Breast epithelium (tissue), 4 donors: Measurements from ENCODE around the gene IHH. TPM values are rescaled to one million over a fixed set of nuclear protein-coding genes. Genes with fewer than 3 reads are reported as not detected.
A peak's percentile ranks its signal among the peaks of the same experiment; 100 is the strongest.

Source experiments
- DNase-seq, 2 donors: peaks; one replicate each; pipeline ENCODE4 v3.0.0-alpha.2; 2019; ENCODE audit warnings: low spot score in 2 of 2
- H3K27ac ChIP-seq, 2 donors: fragments of 200-600 bp; sonication (generic) in 1 of 2; one replicate each; pipeline ENCODE4 v1.5.1; 2016 to 2019; ENCODE audit warnings: mild to moderate bottlenecking in 1 of 2
- H3K27me3 ChIP-seq, 2 donors: fragments of 200-600 bp; sonication (generic) in 1 of 2; one replicate each; pipeline versions ENCODE4 v1.5.1 to v1.6.0; 2017 to 2019; ENCODE audit warnings: control low read depth in 1 of 2, mild to moderate bottlenecking in 1 of 2
- H3K36me3 ChIP-seq: fragments of 200-600 bp; one replicate; pipeline ENCODE4 v1.5.1; 2019
- H3K4me1 ChIP-seq, 2 donors: fragments of 200-600 bp; sonication (generic); one replicate each; pipeline ENCODE4 v1.5.1; 2016 to 2019; ENCODE audit warnings: control low read depth in 1 of 2
- H3K4me3 ChIP-seq, 3 donors: fragments of 200-600 bp; sonication (generic); 1 replicate in 2 of 3; 2 replicates in 1 of 3; pipeline ENCODE4 v1.5.1; 2016 to 2019; ENCODE audit warnings: mild to moderate bottlenecking in 3 of 3, moderate library complexity in 2 of 3
- H3K9me3 ChIP-seq, 2 donors: fragments of 200-600 bp; sonication (generic) in 1 of 2; one replicate each; pipeline ENCODE4 v1.5.1; 2016 to 2019; ENCODE audit warnings: control low read depth in 1 of 2
- POLR2A ChIP-seq: fragments of 450-650 bp; IDR thresholded peaks from one replicate; pipeline ENCODE4 v1.6.1; 2016; ENCODE audit warnings: antibody characterized with exemption, mild to moderate bottlenecking, moderate library complexity
- POLR2AphosphoS5 ChIP-seq, 3 donors: sonication (generic); formaldehyde crosslinking; IDR thresholded peaks; one replicate each; pipeline ENCODE4 v1.6.1; 2017; ENCODE audit warnings: antibody characterized with exemption in 3 of 3
- intact Hi-C: fragments of 100-400 bp; cut with DNase I; formaldehyde crosslinking; loops from one replicate; pipeline ENCODE4 v1.15.1; 2023; ENCODE audit warnings: low total_unique reads
- total RNA-seq, 3 donors: library from RNA; depleted of rRNA; stranded (reverse); fragments of >200 nt; gene quantifications; one replicate each; pipeline ENCODE4 v1.1.0, GENCODE V29; 2016
- TF ChIP-seq, protein P1 (sequence below), 3 donors: fragments of 450-650 bp; IDR thresholded peaks; one replicate each; pipeline ENCODE4 v1.5.1; 2016 to 2017; ENCODE audit warnings: antibody characterized with exemption in 3 of 3, mild to moderate bottlenecking in 3 of 3, moderate library complexity in 3 of 3

The IHH gene
- under 1 TPM in 2 of 3 donors, not detected in 1; 0.16 to 0.66 TPM for total RNA-seq

DNA sequence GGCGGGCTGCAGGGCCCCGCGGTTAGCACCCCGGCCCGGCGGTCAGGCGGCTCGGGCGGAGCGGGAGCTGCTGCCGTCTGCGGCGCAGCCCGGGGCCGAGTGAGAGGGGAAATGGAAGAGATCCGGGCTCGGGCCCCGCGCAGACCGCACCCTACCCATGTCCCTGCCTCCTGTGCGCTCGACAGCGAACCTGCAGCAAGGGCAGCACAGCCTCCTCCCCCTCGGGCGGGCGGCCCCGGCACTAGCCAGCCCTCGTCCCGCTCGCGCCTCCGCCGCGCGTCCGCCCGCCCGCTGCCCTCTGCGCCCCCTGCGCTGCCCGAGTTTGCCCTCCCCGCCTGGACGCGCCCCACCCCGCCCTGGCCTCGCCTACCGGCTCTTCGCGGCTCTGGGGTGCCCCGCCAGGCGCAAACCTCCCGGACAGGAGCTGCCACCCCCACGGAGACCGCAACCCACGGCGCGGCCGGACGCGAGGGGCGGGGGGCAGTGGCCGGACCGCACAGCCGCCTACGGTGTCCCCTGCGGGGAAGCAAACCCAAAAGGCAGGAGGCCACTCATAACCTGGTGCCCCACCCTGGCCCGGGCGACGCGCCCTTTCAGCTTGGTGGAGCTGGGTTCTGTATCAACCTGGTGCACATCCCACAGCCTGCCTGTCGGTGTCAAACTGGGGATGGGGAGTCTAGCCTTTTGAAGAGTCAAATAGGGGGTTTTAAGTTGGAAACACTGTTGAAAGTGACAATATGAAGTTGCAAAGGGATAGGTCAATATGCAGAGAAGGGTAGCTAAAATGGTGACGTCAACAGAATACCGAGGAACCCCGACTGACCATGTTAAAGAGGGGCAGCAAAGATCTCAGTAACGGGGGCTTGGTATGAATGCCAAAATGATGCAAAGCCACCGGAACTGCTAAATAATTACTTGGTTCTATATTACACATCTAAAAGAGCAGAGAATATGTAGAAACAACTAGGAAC lies at the start of gene IHH:
Gene IHH (minus strand): TSS at position 101 of the 971 bp plus-strand sequence. CDS start 454 bp downstream, outside the sequence.
- Histone ChIP-seq H3K9me3 (no peaks in the 10 kb centered on the region), H3K36me3 (no peaks in the 10 kb centered on the region), H3K27ac (no peak within 1 kb of the TSS), H3K4me3 (peak within 1 kb of the TSS; percentile 11 to 60 (median 26)), H3K27me3 (peaks cover 3 to 80% of the 10 kb centered on the region in 2 donors), H3K4me1 (peaks cover 4 to 26% of the 10 kb centered on the region in 2 donors)
- no peak for DNase-seq
- no peak for TF ChIP-seq POLR2AphosphoS5 (IDR thresholded peaks at IDR 0.05)
- TF ChIP-seq, protein P1, sequence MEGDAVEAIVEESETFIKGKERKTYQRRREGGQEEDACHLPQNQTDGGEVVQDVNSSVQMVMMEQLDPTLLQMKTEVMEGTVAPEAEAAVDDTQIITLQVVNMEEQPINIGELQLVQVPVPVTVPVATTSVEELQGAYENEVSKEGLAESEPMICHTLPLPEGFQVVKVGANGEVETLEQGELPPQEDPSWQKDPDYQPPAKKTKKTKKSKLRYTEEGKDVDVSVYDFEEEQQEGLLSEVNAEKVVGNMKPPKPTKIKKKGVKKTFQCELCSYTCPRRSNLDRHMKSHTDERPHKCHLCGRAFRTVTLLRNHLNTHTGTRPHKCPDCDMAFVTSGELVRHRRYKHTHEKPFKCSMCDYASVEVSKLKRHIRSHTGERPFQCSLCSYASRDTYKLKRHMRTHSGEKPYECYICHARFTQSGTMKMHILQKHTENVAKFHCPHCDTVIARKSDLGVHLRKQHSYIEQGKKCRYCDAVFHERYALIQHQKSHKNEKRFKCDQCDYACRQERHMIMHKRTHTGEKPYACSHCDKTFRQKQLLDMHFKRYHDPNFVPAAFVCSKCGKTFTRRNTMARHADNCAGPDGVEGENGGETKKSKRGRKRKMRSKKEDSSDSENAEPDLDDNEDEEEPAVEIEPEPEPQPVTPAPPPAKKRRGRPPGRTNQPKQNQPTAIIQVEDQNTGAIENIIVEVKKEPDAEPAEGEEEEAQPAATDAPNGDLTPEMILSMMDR (IDR thresholded peaks at IDR 0.05): no peak
- intact Hi-C loops: no loop called here

DNA sequence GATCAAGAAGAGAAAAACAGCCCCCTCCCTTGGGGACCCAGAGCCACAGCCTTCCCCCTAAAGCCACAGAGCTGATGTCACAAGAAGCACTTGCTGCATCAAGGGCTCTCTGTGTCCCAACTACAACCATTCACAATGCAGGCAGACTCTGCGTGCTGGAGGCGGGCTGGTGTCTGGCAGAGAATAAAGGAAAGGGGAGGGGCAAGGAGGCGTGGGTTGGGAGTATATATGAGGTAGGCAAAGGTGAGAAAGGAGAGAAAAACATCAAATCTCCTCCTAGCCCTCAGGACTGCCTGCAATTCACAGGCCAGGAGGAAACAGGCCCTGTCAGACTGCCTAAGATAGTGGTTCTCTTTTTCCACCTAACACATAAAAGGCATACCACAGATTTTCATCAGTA lies 48.8 kb upstream of the IHH start:
- Histone ChIP-seq H3K4me1 (no peaks in the 10 kb centered on the region), H3K4me3 (no peak overlapping the region), H3K27me3 (no peaks in the 10 kb centered on the region), H3K36me3 (no peaks in the 10 kb centered on the region), H3K9me3 (no peaks in the 10 kb centered on the region), H3K27ac (no peak overlapping the region)
- TF ChIP-seq, protein P1 (IDR thresholded peaks at IDR 0.05): no peak
- TF ChIP-seq POLR2AphosphoS5 (IDR thresholded peaks at IDR 0.05): no peak
- no peak for TF ChIP-seq POLR2A
- DNase-seq: peak in 1 of 2 donors; percentile 56
- intact Hi-C loops: no loop called here

DNA sequence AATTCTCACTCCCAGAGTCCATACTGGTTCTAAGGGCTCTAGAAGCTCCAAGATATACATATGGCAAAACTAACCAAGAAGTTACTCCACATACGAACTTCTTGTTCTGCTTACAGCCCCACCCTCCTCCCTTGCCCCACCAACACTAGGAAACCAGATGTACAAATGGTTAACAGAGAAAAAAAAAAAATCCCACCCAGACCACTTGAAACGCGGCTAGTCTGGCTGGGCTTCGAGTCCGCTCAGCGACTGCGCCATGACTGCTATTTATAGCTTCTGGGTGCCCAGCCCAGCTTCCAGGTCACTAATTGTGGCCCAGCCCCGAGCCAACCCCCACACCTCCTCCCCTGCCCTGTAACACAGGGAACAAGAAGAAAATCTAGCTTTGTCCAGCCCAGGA lies 47.0 kb upstream of the IHH start:
- Histone ChIP-seq H3K27me3 (no peaks in the 10 kb centered on the region), H3K36me3 (no peaks in the 10 kb centered on the region), H3K27ac (no peak overlapping the region), H3K9me3 (no peaks in the 10 kb centered on the region), H3K4me1 (no peaks in the 10 kb centered on the region), H3K4me3 (no peak overlapping the region)
- TF ChIP-seq POLR2A: no peak
- TF ChIP-seq, protein P1 (IDR thresholded peaks at IDR 0.05): no peak
- no peak for TF ChIP-seq POLR2AphosphoS5 (IDR thresholded peaks at IDR 0.05)
- intact Hi-C loops: no loop called here
- no peak for DNase-seq

- Histone ChIP-seq H3K4me1 (no peaks in the 10 kb centered on the region), H3K27me3 (no peaks in the 10 kb centered on the region), H3K36me3 (no peaks in the 10 kb centered on the region), H3K27ac (no peak overlapping the region), H3K4me3 (no peak overlapping the region), H3K9me3 (no peaks in the 10 kb centered on the region)
- TF ChIP-seq POLR2A (no peak), POLR2AphosphoS5 (IDR thresholded peaks at IDR 0.05) (no peak)
- TF ChIP-seq, protein P1 (IDR thresholded peaks at IDR 0.05): no peak
- intact Hi-C loops: no loop called here
- DNase-seq: no peak
Measured at GRCh38 chr2:219106251-219106650, 45.5 kb upstream of the IHH start.
